ENCODE measurements around the gene UFC1. TPM values are rescaled to one million over a fixed set of nuclear protein-coding genes. Genes with fewer than 3 reads are reported as not detected.

UFC1 gene
- total RNA-seq, 1 donor from 2014 or later = 84.4 TPM

DNA sequence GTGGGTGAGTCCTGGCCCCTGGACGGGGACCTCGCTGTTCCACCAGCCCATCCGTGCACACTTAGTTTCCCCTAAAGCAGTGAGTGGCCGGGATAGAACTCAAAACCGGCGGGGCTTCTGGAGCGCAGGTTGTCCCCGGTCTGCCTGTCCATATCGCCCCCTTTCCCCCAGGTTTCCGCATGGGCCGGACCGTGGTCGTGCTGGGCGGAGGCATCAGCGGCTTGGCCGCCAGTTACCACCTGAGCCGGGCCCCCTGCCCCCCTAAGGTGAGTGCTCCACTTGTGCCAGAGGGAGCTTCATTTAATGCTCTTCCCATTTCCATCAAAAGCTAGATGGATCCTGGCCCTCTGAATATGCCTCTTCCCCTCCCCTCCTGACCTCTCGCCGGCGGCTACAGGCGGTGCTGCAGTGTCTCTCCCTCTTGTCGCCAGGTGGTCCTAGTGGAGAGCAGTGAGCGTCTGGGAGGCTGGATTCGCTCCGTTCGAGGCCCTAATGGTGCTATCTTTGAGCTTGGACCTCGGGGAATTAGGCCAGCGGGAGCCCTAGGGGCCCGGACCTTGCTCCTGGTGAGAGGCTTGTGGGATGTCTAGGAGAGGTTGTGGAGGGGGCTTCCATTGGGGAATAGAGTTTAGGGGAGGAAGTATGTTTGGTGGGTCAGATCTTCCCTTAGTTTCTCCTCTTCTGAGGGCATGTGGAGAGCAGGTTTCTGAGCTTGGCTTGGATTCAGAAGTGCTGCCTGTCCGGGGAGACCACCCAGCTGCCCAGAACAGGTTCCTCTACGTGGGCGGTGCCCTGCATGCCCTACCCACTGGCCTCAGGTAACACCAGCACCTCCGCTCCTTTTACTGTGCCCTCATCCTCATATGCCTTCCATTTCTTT lies 13.1 kb downstream of the UFC1 start:
- DNase-seq (no peak), ATAC-seq (no peak)
- intact Hi-C loops (cut with DNase I) = no loop called here
- Histone ChIP-seq H3K4me3 (peak overlapping the region; percentile 68), H3K27ac (peak overlapping the region; percentile 97), H3K36me3 (peaks cover 62% of the 10 kb centered on the region), H3K27me3 (no peaks in the 10 kb centered on the region), H3K4me1 (peaks cover 13% of the 10 kb centered on the region), H3K9me3 (no peaks in the 10 kb centered on the region)
- no peak for TF ChIP-seq CTCF (IDR thresholded peaks at IDR 0.05)

- Histone ChIP-seq H3K36me3 (peaks cover 63% of the 10 kb centered on the region), H3K4me1 (peaks cover 17% of the 10 kb centered on the region)
These were observed 15.1 kb downstream of the UFC1 start for GRCh38 chr1:161168906-161169305.

DNA sequence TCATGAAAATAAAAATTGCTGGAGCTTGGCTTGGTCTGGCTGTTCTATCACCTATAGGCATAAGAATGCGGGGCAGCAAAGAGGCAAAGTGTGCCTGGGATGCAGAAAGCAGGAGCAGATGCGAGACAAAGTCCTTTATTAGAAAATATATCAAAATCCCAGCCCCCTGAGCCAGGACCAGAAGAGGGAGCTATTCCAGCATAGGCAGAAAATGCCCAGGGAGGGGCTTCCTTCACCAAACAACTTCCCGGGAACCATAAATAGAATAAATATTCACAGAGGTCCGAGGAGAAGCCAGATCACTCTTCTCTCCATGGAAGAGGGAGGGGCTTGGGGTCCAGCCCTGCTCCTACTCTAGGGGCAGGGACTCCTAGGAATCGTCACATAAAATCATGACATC lies 17.4 kb downstream of the UFC1 start:
- no peak for TF ChIP-seq CTCF (IDR thresholded peaks at IDR 0.05)
- Histone ChIP-seq H3K4me3 (no peak overlapping the region), H3K4me1 (peaks cover 23% of the 10 kb centered on the region), H3K36me3 (peaks cover 70% of the 10 kb centered on the region), H3K9me3 (no peaks in the 10 kb centered on the region), H3K27me3 (no peaks in the 10 kb centered on the region), H3K27ac (no peak overlapping the region)
- no peak for DNase-seq
- ATAC-seq = no peak
- intact Hi-C loops (cut with DNase I) = no loop called here

More at GRCh38 chr1:161168906-161169305, 15.1 kb downstream of the UFC1 start:
- H3K27ac ChIP-seq = no peak overlapping the region
- H3K27me3 ChIP-seq = no peaks in the 10 kb centered on the region
- H3K9me3 ChIP-seq = no peaks in the 10 kb centered on the region
- intact Hi-C loops (cut with DNase I) = no loop called here
- DNase-seq (no peak), ATAC-seq (no peak)
- no peak for TF ChIP-seq CTCF (IDR thresholded peaks at IDR 0.05)
- no peak overlapping the region for H3K4me3 ChIP-seq

GRCh38 chr1:161171696-161172095 lies 17.9 kb downstream of the UFC1 start:
- DNase-seq (no peak), ATAC-seq (no peak)
- Histone ChIP-seq H3K27ac (no peak overlapping the region), H3K36me3 (peaks cover 70% of the 10 kb centered on the region), H3K4me3 (no peak overlapping the region), H3K9me3 (no peaks in the 10 kb centered on the region), H3K27me3 (no peaks in the 10 kb centered on the region), H3K4me1 (peaks cover 28% of the 10 kb centered on the region)
- no peak for TF ChIP-seq CTCF (IDR thresholded peaks at IDR 0.05)
- intact Hi-C loops (cut with DNase I) = no loop called here

DNA sequence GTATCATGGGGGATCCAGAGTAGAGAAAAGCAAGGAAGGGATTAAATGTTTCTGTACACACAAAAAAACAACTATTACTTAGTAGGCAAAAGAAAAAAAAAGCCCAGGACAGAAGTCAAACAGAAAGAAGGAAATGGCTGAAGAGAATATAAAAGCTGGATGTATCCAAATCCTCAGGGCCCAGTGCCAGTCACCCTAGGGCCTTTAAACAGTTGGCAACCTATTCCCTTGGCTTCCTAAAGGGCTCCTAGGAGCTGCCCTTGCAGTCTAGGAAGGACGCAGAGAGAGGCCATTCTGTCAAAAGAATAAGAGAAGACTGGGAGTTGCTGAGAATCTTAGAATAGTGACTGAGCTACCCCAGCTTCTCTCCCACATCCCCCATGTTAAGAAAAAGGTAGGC lies 18.6 kb downstream of the UFC1 start:
- DNase-seq = no peak
- H3K4me1 ChIP-seq = peaks cover 22% of the 10 kb centered on the region
- no peak overlapping the region for H3K27ac ChIP-seq
- intact Hi-C loops (cut with DNase I) = no loop called here
- no peak for ATAC-seq
- no peak for TF ChIP-seq CTCF (IDR thresholded peaks at IDR 0.05)
- no peaks in the 10 kb centered on the region for H3K27me3 ChIP-seq
- H3K4me3 ChIP-seq = no peak overlapping the region
- H3K9me3 ChIP-seq = no peaks in the 10 kb centered on the region
- H3K36me3 ChIP-seq = peaks cover 70% of the 10 kb centered on the region

Measured in upper lobe of right lung (tissue), 1 donor.